Gastrocnemius medialis (tissue), 4 donors: ENCODE measurements around the gene SRD5A3. TPM values are rescaled to one million over a fixed set of nuclear protein-coding genes. Genes with fewer than 3 reads are reported as not detected.

Source experiments
- ATAC-seq, 2 donors: fragments of 150-250 bp; one replicate each; pipeline ENCODE4 v1.9.1; 2016
- DNase-seq, 2 donors: peaks; one replicate each; pipeline ENCODE4 v3.0.0-alpha.2; 2019
- H3K27ac ChIP-seq, 4 donors: fragments of 200-600 bp; sonication (generic); 1 replicate in 1 of 4; 2 replicates in 3 of 4; pipeline ENCODE4 v1.5.1; 2016 to 2018; ENCODE audit warnings: mild to moderate bottlenecking in 2 of 4, moderate library complexity in 1 of 4
- H3K27me3 ChIP-seq, 3 donors: fragments of 200-600 bp; sonication (generic) in 2 of 3; 1 replicate in 1 of 3; 2 replicates in 2 of 3; pipeline versions ENCODE4 v1.5.1 to v1.6.0; 2016 to 2019; ENCODE audit warnings: mild to moderate bottlenecking in 1 of 3, moderate library complexity in 1 of 3
- H3K36me3 ChIP-seq, 2 donors: fragments of 200-600 bp; sonication (generic) in 1 of 2; one replicate each; pipeline ENCODE4 v1.5.1; 2017 to 2018
- H3K4me1 ChIP-seq, 2 donors: fragments of 200-600 bp; sonication (generic) in 1 of 2; one replicate each; pipeline ENCODE4 v1.5.1; 2016 to 2017; ENCODE audit warnings: mild to moderate bottlenecking in 2 of 2
- H3K4me3 ChIP-seq, 4 donors: fragments of 200-600 bp; sonication (generic) in 3 of 4; 1 replicate in 1 of 4; 2 replicates in 3 of 4; pipeline ENCODE4 v1.5.1; 2016 to 2019; ENCODE audit warnings: mild to moderate bottlenecking in 2 of 4
- H3K9me3 ChIP-seq, 3 donors: fragments of 200-600 bp; sonication (generic) in 2 of 3; 1 replicate in 1 of 3; 2 replicates in 2 of 3; pipeline ENCODE4 v1.5.1; 2016 to 2019
- POLR2A ChIP-seq, 2 donors: fragments of 450-650 bp; IDR thresholded peaks; one replicate each; pipeline ENCODE4 v1.6.1; 2017; ENCODE audit warnings: antibody characterized with exemption in 2 of 2, mild to moderate bottlenecking in 2 of 2, moderate library complexity in 2 of 2
- in situ Hi-C, 4 donors: fragments of 200-750 bp; cut with MboI; loops; one replicate each; pipeline versions ENCODE4 v1.15.0 to v1.8.0; 2017; ENCODE audit warnings: low sequenced_read_pairs in 4 of 4
- intact Hi-C: fragments of 100-400 bp; cut with DNase I; formaldehyde crosslinking; loops from one replicate; pipeline ENCODE4 v1.15.1; 2023; ENCODE audit warnings: low total_unique reads
- total RNA-seq, 4 donors: library from RNA; depleted of rRNA; stranded (reverse); fragments of >200 nt; gene quantifications; one replicate each; pipeline versions ENCODE4 v1.1.0 to v1.2.3, GENCODE V29; 2016
- TF ChIP-seq, protein P1 (sequence below), 5 experiments: fragments of 450-650 bp in 3 of 5; fragments of 200-600 bp in 2 of 5; sonication (generic) in 2 of 5; IDR thresholded peaks in 4 of 5; conservative IDR thresholded peaks in 1 of 5; 1 replicate in 4 of 5; 2 replicates in 1 of 5; pipeline ENCODE4 v1.5.1; 2016 to 2019; ENCODE audit warnings: antibody characterized with exemption in 5 of 5, mild to moderate bottlenecking in 3 of 5, moderate library complexity in 3 of 5

Gene SRD5A3
- total RNA-seq, 4 donors from 2014 or later: 2.4 to 7.6 (median 5.1) TPM

GRCh38 chr4:55411621-55412020, 65.6 kb downstream of the SRD5A3 start:
- Histone ChIP-seq H3K36me3 (peaks cover 0 to 11% of the 10 kb centered on the region in 2 donors), H3K27ac (no peak overlapping the region), H3K27me3 (no peaks in the 10 kb centered on the region), H3K4me3 (no peak overlapping the region), H3K4me1 (peaks cover 0 to 16% of the 10 kb centered on the region in 2 donors), H3K9me3 (no peaks in the 10 kb centered on the region)
- no peak for DNase-seq
- no peak for ATAC-seq
- in situ Hi-C loops: loop anchor here in 1 of 4 donors (25.0 kb wide), 1 partner anchor 451 kb away; the partner anchor contains the start of gene EXOC1
- intact Hi-C loops: no loop called here
- no peak for TF ChIP-seq POLR2A (IDR thresholded peaks at IDR 0.05)
- TF ChIP-seq, protein P1, sequence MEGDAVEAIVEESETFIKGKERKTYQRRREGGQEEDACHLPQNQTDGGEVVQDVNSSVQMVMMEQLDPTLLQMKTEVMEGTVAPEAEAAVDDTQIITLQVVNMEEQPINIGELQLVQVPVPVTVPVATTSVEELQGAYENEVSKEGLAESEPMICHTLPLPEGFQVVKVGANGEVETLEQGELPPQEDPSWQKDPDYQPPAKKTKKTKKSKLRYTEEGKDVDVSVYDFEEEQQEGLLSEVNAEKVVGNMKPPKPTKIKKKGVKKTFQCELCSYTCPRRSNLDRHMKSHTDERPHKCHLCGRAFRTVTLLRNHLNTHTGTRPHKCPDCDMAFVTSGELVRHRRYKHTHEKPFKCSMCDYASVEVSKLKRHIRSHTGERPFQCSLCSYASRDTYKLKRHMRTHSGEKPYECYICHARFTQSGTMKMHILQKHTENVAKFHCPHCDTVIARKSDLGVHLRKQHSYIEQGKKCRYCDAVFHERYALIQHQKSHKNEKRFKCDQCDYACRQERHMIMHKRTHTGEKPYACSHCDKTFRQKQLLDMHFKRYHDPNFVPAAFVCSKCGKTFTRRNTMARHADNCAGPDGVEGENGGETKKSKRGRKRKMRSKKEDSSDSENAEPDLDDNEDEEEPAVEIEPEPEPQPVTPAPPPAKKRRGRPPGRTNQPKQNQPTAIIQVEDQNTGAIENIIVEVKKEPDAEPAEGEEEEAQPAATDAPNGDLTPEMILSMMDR (IDR thresholded peaks at IDR 0.05 in 4 of 5, conservative IDR thresholded peaks at IDR 0.05 in 1 of 5): no peak

GRCh38 chr4:55416176-55416575, 70.1 kb downstream of the SRD5A3 start:
- no peak for DNase-seq
- Histone ChIP-seq H3K27ac (no peak overlapping the region), H3K27me3 (no peaks in the 10 kb centered on the region), H3K36me3 (peaks cover 0 to 30% of the 10 kb centered on the region in 2 donors), H3K4me3 (no peak overlapping the region), H3K4me1 (no peaks in the 10 kb centered on the region), H3K9me3 (no peaks in the 10 kb centered on the region)
- in situ Hi-C loops: loop anchor here in 1 of 4 donors (25.0 kb wide), 1 partner anchor 446 kb away; the partner anchor contains the start of gene EXOC1
- TF ChIP-seq, protein P1 (IDR thresholded peaks at IDR 0.05 in 4 of 5, conservative IDR thresholded peaks at IDR 0.05 in 1 of 5): no peak
- TF ChIP-seq POLR2A (IDR thresholded peaks at IDR 0.05): no peak
- intact Hi-C loops: no loop called here
- ATAC-seq: no peak

Other genes starting within 250 kb of the SRD5A3 start
- gene KDR, start 220.6 kb upstream of the SRD5A3 start, total RNA-seq: 10 to 100 TPM in 2 of 4 donors, 1 to 10 TPM in 2; 7.4 to 14.8 (median 10.6) TPM
- 10 to 100 TPM; 23.5 to 80.3 (median 48.9) TPM for gene TMEM165, start 49.7 kb downstream of the SRD5A3 start, total RNA-seq
- 10 to 100 TPM; 21.9 to 60.7 (median 34.2) TPM for gene CLOCK, start 200.7 kb downstream of the SRD5A3 start, total RNA-seq
- gene PDCL2, start 246.0 kb downstream of the SRD5A3 start, total RNA-seq: not detected